Measurements from ENCODE around the gene GNPAT. TPM values are rescaled to one million over a fixed set of nuclear protein-coding genes. Genes with fewer than 3 reads are reported as not detected.

Gene GNPAT
- total and polyA plus RNA-seq, 2 of the 8 experiments (the other 6 are each of a cell fraction or from before 2014, with no cell fraction given) = 22.9 to 47.4 TPM

GRCh38 chr1:231236208-231236591 lies 4.8 kb upstream of the GNPAT start:
- DNase-seq (ENCODE audit: low read depth in 1 of 2, low spot score in 2 of 2) (no peak), FAIRE-seq (no peak)
- H2BK15ac ChIP-seq (ENCODE audit: low read length) = no peak overlapping the region
- H2BK12ac ChIP-seq (ENCODE audit: low read depth, low read length) = no peak overlapping the region
- H2AFZ ChIP-seq (ENCODE audit: low read length) = no peak overlapping the region
- H2AK5ac ChIP-seq (ENCODE audit: low read depth, low read length) = no peak overlapping the region
- no peak overlapping the region for H4K5ac ChIP-seq (ENCODE audit: insufficient read length, low read depth, low read length)
- H3K56ac ChIP-seq (replicated peaks; ENCODE audit: insufficient read length, low read depth, low read length) = no peak overlapping the region
- CTCF ChIA-PET (ENCODE audit: partially characterized antibody) = interaction anchor here (0.6 to 0.7 kb wide), 4 partner anchors 121 to 1177 kb away, joined by 3 to 5 read pairs (median 3); no protein-coding TSS in a partner anchor
- H3K4ac ChIP-seq (replicated peaks; ENCODE audit: insufficient read length, low read depth, low read length) = no peak overlapping the region
- peaks cover 0 to 3% of the 10 kb centered on the region in 2 experiments for H4K20me1 ChIP-seq (replicated peaks in 1 of 2; ENCODE audit: control insufficient read depth in 1 of 2, insufficient read depth in 2 of 2, low read length in 2 of 2)
- H3K4me3 ChIP-seq (ENCODE audit: extremely low read depth in 1 of 4, insufficient read depth in 2 of 4, low read depth in 3 of 4, low read length in 4 of 4) = no peak overlapping the region
- no peaks in the 10 kb centered on the region for H3K79me1 ChIP-seq (ENCODE audit: low read depth, low read length)
- WGBS, 2 experiments (ENCODE audit: extremely low coverage in 1 of 2, insufficient coverage in 1 of 2, insufficient read length in 1 of 2, insufficient replicate concordance in 2 of 2, low coverage in 1 of 2, low lambda C conversion rate in 2 of 2, missing lambda C conversion rate in 1 of 2) = 92% methylated on average over 4 of the region's 4 CpGs; no CpG with 5 or more reads in 1 of the 2 experiments
- H3K23me2 ChIP-seq (ENCODE audit: low read depth, low read length) = peaks cover 7% of the 10 kb centered on the region
- no peaks in the 10 kb centered on the region for H3K79me2 ChIP-seq (ENCODE audit: control insufficient read depth in 1 of 2, insufficient read depth in 2 of 2, low read length in 2 of 2)
- H4K91ac ChIP-seq (replicated peaks; ENCODE audit: insufficient read length, low read length) = no peak overlapping the region
- no peaks in the 10 kb centered on the region for H3K9me3 ChIP-seq (ENCODE audit: insufficient read depth in 2 of 2, low read depth in 1 of 2, low read length in 1 of 2)
- no peak overlapping the region for H3K9ac ChIP-seq (replicated peaks in 1 of 4; ENCODE audit: extremely low read depth in 1 of 4, low read depth in 3 of 4, low read length in 3 of 4)
- no peak overlapping the region for H3K27ac ChIP-seq (ENCODE audit: low read depth, low read length)
- no peak overlapping the region for H3K4me2 ChIP-seq (ENCODE audit: insufficient read depth in 1 of 2, low read depth in 2 of 2, low read length in 2 of 2)
- H2BK5ac ChIP-seq (ENCODE audit: low read depth, low read length) = no peak overlapping the region
- H2BK20ac ChIP-seq (ENCODE audit: low read length) = no peak overlapping the region
- peaks cover 5 to 12% (median 8%) of the 10 kb centered on the region in 4 experiments; a peak in 5 of 8 replicates for H3K36me3 ChIP-seq (ENCODE audit: control insufficient read depth in 2 of 4, insufficient read depth in 4 of 4, low read length in 3 of 4)
- H3K14ac ChIP-seq (ENCODE audit: insufficient read length) = no peak overlapping the region
- no peaks in the 10 kb centered on the region for H3K27me3 ChIP-seq (replicated peaks in 1 of 4; ENCODE audit: control insufficient read depth in 3 of 4, extremely low read depth in 1 of 4, insufficient read depth in 3 of 4, low read length in 3 of 4)
- POLR2A ChIA-PET (ENCODE audit: partially characterized antibody) = interaction anchor here (0.6 kb wide), 1 partner anchor 529 kb away, joined by 3 read pairs; no protein-coding TSS in a partner anchor
- no peak overlapping the region for H3K23ac ChIP-seq (ENCODE audit: insufficient read length)
- H3K18ac ChIP-seq (ENCODE audit: extremely low read depth, low read length) = no peak overlapping the region
- H3K4me1 ChIP-seq (replicated peaks in 1 of 4; ENCODE audit: control insufficient read depth in 3 of 4, insufficient read depth in 4 of 4, low read length in 3 of 4) = no peaks in the 10 kb centered on the region
- no peak overlapping the region for H4K8ac ChIP-seq (ENCODE audit: extremely low read depth, insufficient read depth, low read length)
- TF ChIP-seq CTBP2 (IDR thresholded peaks at IDR 0.05; ENCODE audit: borderline replicate concordance, insufficient read depth, insufficient read length, low read length) = no peak
- no peak for TF ChIP-seq JUN (IDR thresholded peaks at IDR 0.05; ENCODE audit: low read depth, low read length)
- TF ChIP-seq KDM5A (IDR thresholded peaks at IDR 0.05; ENCODE audit: low read length) = no peak
- TF ChIP-seq SAP30 (IDR thresholded peaks at IDR 0.05; ENCODE audit: insufficient read depth, insufficient replicate concordance, low read length) = no peak
- TF ChIP-seq RBBP5 (IDR thresholded peaks at IDR 0.05; ENCODE audit: borderline replicate concordance, low read depth, low read length) = no peak
- no peak overlapping the region for H2BK120ac ChIP-seq (replicated peaks; ENCODE audit: low read depth, low read length)
